Hematopoietic multipotent progenitor cell treated with erythropoietin and hydrocortisone succinate and interleukin-3 and kit ligand, for 17 days (in vitro differentiated cells): ENCODE data around the gene GPR107.

Source experiments
- DNase-seq: peaks from one replicate; pipeline ENCODE4 v3.0.0-alpha.2; 2015; ENCODE audit warnings: low spot score

Gene GPR107

DNA sequence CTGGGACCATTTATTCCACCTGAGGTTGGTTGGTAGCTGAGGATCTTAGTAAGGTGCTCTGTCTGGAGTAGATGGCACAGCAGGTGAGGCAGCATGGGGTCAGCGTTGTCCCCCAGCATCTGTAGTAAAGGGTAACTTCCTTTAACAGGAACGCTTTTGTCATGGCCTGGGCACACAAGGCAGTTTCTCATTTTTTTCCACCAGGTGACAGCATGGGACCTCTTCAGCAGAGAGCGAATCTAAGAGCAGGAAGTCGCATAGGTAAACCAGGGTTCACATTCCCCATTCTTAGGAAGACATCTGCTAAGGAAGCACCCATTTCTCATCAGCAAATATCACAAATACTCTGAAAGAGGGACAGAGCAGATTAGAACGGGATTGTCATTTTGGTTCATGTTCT, 56.5 kb downstream of the GPR107 start:
- DNase-seq: peak; percentile 51

DNA sequence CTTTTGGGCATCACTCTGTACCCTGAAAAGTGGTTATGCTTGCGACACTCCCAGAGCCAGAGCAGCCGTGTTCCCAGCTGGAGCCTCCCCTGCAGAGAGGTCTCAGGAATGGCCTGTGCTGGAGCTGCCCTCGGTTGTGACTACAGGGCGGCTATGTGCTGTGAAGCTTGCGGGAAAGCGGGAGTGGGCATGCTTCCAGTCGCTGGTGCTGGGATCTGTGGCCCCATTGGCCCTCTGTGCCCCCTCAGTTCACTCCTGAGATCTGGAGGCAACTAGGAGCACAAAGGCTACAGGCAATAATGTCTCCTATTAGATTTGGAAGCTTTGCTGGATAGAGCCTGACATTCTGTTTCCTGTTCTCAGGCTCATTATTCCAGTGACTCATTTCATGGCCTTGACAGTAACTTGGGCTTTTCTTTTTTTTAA, 56.9 kb downstream of the GPR107 start:
- no peak for DNase-seq

DNA sequence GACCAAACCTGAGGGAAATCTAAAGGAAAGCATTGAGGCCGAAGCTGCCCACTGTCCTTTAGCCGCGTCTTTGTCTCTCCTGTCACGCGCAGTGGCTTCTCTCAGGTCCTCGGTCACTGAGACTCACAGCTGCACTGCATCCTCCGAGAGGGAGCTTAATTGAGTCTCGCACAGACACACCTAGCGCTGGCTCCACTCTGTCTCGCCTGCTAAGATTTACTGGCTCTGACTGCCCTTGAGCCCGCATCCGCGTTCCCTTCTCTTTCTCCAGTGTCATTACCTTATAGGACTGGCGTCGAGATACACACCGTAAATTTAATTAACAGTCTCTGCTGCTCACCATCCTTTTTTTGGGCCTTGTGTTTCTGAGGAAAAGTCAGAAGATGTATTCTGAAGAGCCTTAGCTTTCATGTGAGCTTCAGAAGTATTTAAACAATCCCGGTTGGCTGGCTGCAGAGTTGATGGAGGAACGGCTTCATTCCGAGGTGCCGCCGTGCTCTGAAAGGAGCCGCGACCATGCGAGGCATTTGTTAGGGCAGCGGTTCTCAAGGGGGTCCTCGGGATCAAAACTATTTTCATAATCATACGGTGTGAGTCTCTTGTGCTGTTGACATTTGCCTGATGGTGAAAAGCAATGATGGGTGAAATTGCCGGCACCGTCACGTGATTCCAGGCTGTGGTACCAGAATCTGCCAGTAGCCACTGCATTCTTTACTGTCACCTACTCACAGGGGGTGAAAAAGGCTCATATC, 58.3 kb downstream of the GPR107 start:
- DNase-seq: no peak

DNA sequence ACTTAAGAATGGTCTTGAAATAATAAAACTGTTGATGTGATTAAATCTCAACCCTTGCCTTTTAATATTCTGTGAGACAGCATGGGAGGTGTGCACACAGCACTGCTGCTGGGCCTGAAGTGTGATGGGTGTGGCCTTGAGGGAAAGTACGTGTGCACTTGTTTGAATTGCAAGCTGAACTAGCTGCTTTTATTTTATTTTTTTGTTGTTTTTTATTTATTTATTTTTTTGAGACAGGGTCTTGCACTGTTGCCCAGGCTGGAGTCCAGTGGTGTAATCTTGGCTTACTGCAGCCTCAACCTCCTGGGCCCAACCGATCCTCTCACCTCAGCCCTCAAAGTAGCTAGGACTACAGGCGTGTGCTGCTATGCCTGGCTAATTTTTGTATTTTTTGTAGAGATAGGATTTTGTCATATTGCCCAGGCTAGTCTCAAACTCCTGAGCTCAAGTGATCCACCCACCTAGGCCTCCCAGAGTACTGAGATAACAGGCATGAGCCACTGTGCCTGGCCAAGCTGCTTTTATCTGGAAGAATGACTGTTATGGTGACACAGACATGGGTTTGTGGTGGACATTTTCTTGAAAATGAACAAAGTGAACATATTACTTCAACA, 58.9 kb downstream of the GPR107 start:
- peak; percentile 82 for DNase-seq

DNA sequence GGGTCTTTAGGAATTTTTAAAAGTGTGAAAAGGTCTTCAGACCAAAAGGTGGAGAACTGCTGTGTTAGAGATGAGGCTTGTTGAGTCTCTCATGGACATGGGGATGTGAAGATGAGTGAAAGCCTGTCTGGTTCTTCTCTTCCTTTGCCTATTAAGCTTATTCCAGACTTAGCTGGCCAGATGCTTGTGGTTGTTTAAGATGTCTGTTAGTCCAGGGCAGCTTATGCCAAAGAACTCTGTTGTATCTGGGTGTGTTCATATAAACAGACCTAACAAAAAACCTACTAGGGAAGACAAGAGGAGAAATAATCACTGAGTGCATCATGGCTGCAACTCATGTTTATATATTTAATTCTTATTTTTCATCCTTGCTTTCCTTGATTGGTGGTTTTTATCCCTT, 61.0 kb downstream of the GPR107 start:
- peak; percentile 30 for DNase-seq

DNA sequence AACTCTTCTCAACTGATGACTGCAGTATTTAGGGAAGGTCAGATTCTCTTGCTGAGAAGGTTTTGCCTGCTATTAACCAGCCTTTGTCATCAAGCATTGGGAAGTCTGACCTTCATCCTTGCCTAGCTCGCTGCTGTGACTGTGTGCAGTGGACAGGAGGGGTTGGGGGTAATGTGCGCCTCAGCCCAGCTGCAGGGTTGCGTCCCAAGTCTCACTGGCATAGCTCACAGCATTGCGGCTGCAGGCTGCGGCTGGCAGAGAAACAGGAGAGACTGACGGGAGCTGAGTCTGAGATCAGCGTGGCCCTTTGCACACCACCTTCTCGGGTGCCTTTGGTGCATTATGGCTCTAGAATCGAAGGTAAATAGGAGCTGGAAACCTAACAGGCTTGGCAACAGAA, 62.6 kb downstream of the GPR107 start:
- DNase-seq: no peak

DNA sequence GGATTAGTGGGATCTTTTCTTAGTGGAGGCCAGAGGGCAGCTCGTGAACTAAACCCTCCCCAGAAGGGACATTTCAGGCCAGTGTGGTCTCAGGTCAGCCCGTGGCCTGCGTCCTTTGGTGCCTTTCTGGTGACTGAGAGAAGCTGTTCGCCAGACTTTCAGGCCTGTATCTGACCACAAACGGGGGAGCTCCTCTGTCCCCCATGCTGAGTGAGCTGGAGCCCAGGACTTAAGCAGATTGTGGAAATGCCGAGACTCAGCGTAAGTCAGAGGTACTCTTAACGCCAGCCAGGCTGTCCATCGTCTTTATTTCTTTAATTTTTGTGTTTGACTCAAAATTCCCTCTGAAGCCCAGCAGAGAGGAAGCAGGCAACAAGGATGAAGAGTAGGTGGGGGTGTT, 63.7 kb downstream of the GPR107 start:
- DNase-seq: no peak

DNA sequence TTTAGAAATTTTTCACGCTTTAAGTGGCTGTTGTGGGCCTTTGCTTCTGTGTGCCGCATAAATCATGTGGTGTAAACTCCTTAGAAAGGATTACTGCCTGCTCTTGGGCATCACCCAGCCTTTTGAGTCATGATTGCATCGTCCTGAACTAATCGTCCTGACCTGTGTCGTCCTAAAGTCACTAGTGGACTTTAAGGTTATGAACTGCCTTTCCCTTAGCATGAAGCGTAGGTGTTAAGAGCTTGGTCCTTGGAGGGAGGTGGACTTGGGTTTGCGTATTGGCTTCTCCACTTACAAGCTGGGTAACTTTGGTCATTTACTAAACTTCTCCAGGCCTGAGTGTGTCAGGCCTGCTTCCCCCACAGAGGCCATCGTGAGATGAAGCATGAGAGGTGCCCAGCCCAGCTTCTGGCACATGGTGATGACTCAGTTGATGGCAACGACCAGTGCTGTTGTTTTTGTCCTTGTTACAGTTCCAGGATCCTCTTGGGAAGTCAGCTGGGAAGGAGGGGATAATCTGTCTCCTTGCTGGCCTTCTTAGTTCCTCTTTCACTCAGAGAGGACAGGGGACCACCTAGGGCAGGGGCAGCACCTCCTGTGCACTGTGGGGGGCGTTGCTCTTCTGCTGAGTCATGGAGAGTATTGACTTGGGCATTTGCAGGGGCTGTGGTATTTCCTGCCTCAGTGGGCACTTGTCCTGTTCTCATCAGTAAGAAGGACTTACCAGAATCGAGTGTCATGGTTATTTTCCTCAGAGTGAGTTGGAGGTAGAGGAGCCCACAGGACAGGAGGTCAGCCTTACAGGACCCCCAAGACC, 64.3 kb downstream of the GPR107 start:
- peak; percentile 39 for DNase-seq

DNA sequence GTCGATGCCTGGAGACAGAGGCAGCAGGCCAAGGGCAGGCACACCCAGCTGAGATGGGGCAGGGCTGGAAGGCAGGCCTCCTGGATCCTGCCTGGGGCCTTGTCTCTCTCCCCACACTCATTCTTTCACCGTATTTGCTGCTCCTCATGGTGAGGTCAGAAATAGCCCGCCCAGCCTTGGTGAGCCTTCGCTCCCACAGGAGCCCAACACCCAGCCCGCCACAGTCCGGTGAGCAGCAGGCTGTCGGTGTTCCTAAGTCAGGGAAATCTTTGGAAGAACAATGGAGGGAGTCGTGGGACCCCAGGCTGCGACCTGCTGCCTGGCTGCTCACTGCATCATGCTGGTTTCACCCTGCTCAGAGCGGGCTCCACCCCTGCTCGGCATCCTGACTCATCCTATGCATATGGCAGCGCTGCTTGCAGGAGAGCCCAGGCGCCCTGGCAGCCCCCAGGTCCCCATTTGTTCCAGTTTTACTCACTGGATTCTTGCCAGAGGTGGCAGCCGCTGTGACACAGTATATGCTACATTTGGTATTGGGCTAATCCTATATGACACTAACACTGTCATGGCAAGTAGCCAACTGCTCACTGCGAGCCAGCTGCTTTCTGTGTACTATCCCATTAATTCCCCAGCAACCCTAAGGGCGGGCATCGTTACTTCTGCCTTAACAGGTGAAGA, 65.3 kb downstream of the GPR107 start:
- DNase-seq: peak; percentile 74

DNA sequence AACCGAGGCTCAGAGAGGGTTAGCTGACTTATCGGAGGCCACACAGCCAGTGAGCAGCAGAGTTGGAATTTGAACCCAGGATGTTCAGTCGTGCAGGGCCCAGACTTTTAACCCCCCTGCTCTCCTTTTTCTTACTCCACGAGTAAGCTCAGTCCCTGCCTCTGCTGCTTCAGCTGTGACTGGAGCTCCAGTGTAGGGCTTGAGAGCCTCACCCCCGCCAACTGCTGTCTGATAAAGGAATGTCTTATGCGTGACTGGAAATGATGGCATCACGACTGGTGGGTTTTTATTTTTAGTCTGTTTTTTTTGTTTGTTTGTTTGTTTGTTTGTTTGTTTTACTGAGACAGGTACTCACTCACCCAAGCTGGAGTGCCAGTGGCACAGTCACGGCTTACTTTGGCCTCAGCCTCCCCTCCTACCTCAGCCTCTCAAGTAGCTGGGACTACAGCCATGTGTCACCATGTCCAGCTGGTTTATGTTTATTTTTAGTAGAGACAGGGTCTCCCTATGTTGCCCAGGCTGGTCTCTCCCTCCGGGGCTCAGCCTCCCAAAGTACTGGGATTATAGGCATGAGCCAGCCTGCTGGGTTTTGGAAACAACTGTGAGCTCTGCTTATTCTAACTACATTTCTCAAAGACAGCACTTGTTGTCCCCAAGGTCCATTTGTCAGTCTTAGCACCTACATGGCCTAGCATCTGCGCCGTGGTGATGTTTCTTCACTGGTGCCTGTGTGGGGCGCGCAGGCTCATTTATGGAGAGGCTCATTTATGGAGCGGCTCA, 66.0 kb downstream of the GPR107 start:
- DNase-seq: no peak

DNA sequence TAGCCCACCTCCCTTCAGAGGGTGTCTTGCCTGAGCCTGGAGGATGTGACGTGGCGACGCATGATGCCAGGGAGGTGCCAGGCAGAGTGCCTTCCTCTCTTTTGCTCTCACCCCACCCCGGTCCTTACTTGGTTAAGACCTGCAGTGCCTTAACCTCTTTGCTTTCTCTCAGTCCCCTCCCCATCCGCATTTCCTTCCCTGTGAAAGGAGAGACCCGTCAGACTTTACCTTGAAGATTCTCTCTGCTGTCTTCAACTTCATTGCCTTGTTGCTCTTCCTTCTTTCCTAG, 66.5 kb downstream of the GPR107 start:
- no peak for DNase-seq

DNA sequence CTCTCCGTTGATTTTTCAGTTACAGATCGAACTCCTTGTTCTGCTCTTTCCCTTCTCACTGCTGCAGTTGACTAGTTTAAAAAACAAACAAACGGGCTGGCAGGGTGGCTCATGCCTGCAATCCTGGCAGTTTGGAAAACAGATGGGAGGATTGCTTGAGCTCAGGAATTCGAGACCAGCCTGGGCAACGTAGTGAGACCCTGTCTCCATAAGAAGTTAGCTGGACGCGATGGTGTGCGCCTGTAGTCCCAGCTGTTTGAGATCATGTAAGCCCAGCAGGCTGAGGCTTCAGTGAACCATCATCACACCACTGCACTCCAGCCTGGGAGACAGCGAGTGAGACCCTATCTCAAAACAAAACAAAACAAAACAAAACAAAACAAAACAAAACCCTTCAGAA, 67.1 kb downstream of the GPR107 start:
- DNase-seq: no peak

DNA sequence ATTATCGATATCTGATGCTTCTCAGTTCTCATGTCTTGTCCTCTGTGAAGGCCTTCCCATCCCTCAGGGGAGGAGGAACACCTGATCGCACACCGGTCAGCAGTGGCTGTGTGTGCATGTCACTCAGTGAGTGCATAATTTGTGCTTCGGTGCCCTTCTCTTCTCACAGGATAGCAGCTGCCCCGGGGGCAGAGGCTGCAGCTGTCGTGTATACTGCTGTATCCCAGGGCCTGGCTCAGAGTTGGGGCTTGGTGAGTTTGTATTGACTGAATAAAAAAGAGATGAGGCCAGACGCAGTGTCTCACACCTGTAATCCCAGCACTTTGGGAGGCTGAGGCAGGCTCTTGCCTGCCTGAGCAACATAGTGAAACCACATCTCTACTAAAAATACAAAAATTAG, 68.8 kb downstream of the GPR107 start:
- no peak for DNase-seq

DNA sequence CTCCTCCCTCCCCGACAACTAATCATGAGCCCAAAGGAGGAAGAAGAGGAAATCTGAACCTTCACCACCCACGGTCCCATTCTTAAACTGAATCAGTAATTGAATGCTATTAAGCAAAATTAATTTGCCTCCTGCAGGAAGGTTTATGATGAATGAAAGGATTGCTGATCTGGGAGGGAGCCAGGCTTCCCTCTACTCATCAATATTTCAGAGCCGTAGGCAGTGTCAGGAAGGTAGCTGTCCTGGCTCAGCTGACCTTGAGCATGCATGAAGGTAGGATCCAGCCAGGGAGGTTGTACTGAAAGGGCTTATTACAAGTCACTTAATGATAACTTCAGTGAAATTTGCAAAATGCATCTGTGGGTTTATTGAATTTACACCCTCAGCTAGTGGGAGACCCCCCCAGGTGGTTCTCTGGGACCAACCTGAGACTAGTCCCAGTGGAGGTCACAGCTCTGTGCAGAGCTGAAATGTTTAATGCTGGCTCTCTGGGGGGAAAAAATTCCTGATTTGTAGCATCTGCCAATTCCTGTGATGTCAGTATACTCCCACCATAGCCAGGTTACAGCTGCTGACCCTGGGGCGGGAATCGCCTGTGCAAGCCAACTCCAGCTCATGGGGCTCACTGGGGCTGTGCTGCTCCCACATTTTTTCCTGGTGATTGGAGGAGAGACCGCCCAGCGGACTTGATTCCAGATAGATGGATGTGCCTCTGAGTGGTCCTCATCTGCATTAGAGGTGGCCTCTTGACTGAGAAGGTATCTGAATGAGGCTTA, 70.6 kb downstream of the GPR107 start:
- no peak for DNase-seq

DNA sequence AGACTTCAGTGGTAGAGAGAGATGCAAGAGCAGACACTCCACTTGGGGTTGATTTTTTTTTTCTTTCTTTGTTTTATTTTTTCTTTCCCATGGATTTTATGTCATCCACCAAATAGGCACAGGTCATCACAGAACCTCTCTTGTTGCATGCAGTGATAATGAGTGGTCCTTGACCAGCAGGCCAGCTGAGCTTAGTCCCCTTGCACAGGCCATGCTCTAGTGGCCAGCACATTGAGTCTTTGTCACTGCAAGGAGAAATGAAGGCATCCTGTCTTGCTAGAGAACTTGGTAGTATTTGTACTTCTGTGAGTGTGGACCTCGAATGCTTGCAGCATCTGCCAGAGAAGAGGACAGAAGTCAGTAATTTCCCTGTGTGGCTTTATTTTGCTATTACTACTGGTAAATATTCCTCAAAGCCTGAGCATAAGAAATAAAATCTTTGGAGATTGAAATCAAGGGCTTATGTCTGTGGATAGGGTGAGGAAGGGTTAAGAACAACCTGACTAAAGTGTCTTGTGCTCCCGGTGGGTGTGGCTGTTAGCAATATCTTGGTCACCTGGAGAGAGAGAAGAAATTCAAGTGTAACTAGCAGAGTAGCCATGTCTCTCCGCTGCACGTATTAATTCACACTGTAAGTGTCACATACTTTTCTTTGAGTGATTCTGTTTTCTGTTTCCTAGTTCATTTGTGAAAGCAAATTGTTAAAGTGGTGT, 73.2 kb downstream of the GPR107 start:
- no peak for DNase-seq

DNA sequence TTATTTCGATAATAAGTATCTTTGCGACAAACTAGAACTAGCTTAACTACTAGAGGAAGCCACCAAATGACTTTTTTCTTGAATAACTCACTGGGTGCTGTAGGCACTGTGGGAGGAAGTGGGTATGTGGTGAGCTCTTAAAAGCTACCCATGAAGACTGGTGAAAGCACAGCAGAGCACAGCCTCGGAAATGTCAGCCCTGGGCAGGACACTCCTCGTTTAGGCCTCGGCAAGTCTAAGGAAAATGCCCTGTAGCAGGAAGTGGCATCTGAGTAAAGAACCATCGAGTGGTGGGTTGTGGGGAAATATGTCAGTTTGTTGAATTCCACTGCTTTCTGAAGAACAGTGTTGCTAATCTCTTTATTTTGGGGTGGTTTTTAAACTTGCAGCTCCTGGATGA, 74.5 kb downstream of the GPR107 start:
- no peak for DNase-seq

DNA sequence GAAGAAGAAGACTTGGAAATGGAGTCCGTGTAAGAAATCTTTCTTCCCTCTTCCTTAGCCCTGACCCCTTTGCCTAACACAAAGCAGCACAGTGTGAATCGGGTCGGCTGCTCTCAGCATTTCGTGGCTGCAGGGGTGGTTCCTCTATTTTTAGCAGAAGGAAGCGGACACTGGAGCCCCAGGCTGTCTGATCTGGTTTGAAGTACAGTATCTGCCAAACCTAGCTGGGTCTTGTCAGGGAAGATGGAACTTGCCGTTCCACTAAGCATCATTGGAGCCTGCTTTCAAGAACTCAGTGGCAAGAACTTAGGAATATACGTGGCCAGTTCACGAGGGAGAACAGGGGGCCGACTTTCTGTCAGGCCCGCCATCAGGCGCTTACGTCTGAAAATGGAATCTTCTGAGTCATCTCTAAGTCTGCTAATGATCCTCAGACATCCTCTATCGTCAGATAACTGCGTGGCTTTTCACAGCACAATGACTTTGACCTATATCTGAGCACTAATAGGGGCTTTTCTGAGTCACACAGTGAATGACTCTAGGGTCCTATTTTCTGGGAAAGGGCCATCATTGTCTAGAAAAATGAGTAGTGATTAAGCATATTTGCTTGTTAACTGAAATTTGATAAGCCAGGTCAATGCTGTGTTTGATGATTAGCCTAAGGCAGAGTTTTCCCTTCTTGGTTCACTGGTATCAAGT, 75.2 kb downstream of the GPR107 start:
- peak; percentile 31 for DNase-seq

DNA sequence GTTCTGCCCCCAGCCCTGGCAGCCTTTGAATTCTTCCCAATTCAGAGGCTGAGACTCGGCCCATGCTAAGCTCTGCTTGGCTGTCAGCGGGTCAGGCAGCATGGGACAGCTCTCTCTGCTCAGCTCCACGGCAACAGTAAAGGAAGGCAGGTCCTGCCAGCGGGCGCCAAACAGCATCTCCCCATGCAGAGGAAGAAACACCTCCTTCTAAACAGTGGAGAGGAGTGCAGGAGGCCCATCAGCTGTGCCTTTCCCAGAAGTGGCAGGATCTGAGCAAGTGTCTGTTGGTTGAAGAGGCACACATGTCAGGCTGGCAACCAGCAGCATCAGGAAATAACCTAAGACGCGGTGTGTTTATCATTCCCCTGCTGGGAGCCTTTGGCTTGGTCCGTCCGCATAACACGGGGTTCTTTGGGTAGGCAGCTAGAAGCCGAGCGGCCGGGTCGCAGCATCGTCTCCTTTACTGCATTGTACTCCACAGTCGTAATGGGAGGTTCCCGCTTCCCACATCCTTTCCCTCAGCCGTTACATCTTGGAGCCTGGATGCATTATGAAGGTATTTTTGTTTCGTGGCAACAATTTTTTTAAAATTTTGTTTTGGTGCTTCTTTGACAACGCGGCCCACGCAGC, 75.8 kb downstream of the GPR107 start:
- DNase-seq: no peak

DNA sequence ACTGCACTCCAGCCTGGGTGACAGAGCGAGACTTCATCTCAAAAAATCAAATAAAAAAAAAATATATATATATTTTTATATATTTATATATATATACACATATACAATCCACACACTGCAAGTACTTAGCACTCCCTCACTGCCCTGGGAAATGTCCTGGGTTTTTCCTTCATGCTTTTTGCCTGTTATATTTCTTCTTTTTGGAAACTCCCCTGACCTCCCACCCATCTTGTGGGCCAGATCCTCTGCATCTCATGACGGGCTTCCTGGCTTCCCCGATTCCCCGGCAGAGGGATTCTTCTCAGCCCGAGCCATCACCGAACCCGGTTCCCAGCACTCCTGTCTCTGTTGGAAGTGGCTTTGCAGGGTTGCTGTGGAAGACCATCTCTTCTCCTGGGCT, 79.0 kb downstream of the GPR107 start:
- no peak for DNase-seq
